Measurements from ENCODE around the gene KLHDC7B.

Gene KLHDC7B

GRCh38 chr22:50548040-50548920 lies 2.6 kb downstream of the KLHDC7B start:
- DNase-seq (ENCODE audit: low spot score) = peak; percentile 58

- DNase-seq (ENCODE audit: low spot score) = no peak
These were observed 3.5 kb downstream of the KLHDC7B start for GRCh38 chr22:50548921-50549790.

- no peak for DNase-seq (ENCODE audit: low spot score)
These were observed 4.7 kb downstream of the KLHDC7B start for GRCh38 chr22:50550395-50550794.

- no peak for DNase-seq (ENCODE audit: low spot score)
These were observed 5.6 kb downstream of the KLHDC7B start for GRCh38 chr22:50551160-50551752.

- no peak for DNase-seq (ENCODE audit: low spot score)
These were observed 7.6 kb downstream of the KLHDC7B start for GRCh38 chr22:50553310-50553709.

GRCh38 chr22:50556703-50557102 lies 11.0 kb downstream of the KLHDC7B start:
- DNase-seq (ENCODE audit: low spot score) = no peak

GRCh38 chr22:50560034-50560433 lies 14.3 kb downstream of the KLHDC7B start:
- no peak for DNase-seq (ENCODE audit: low spot score)

- no peak for DNase-seq (ENCODE audit: low spot score)
These were observed 16.0 kb downstream of the KLHDC7B start for GRCh38 chr22:50561401-50562358.

GRCh38 chr22:50562523-50563412 lies 17.1 kb downstream of the KLHDC7B start, which contains the start of gene SYCE3:
Gene SYCE3 (minus strand): TSS chr22:50562919. CDS start chr22:50556405, 6,514 bp downstream.
- peak; percentile 97 for DNase-seq (ENCODE audit: low spot score)

- no peak for DNase-seq (ENCODE audit: low spot score)
These were observed 17.9 kb downstream of the KLHDC7B start for GRCh38 chr22:50563413-50564160.

GRCh38 chr22:50564289-50564688 lies 18.6 kb downstream of the KLHDC7B start:
- no peak for DNase-seq (ENCODE audit: low spot score)

GRCh38 chr22:50567721-50568252 lies 22.1 kb downstream of the KLHDC7B start:
- no peak for DNase-seq (ENCODE audit: low spot score)

GRCh38 chr22:50568626-50569025 lies 22.9 kb downstream of the KLHDC7B start:
- DNase-seq (ENCODE audit: low spot score) = no peak

- DNase-seq (ENCODE audit: low spot score) = no peak
These were observed 23.4 kb downstream of the KLHDC7B start for GRCh38 chr22:50569041-50569459.

- no peak for DNase-seq (ENCODE audit: low spot score)
These were observed 24.3 kb downstream of the KLHDC7B start for GRCh38 chr22:50569896-50570535.

- DNase-seq (ENCODE audit: low spot score) = no peak
These were observed 25.2 kb downstream of the KLHDC7B start for GRCh38 chr22:50570861-50571260.

GRCh38 chr22:50571264-50572175 lies 25.8 kb downstream of the KLHDC7B start:
- DNase-seq (ENCODE audit: low spot score) = no peak

GRCh38 chr22:50572965-50573364 lies 27.3 kb downstream of the KLHDC7B start:
- no peak for DNase-seq (ENCODE audit: low spot score)
